ENCODE measurements around the gene VGLL4.

Gene VGLL4

GRCh38 chr3:11553436-11554235, 90.1 kb downstream of the VGLL4 start:
- no peak for DNase-seq (ENCODE audit: low read depth in 1 of 2, low spot score in 1 of 2)

GRCh38 chr3:11552289-11553264, 91.1 kb downstream of the VGLL4 start:
- DNase-seq (ENCODE audit: low read depth in 1 of 2, low spot score in 1 of 2): no peak

GRCh38 chr3:11551036-11551435, 92.7 kb downstream of the VGLL4 start:
- no peak for DNase-seq (ENCODE audit: low read depth in 1 of 2, low spot score in 1 of 2)

- DNase-seq (ENCODE audit: low read depth in 1 of 2, low spot score in 1 of 2): no peak
Measured at GRCh38 chr3:11549580-11550140, 94.1 kb downstream of the VGLL4 start.

- no peak for DNase-seq (ENCODE audit: low read depth in 1 of 2, low spot score in 1 of 2)
Measured at GRCh38 chr3:11548721-11549131, 95.0 kb downstream of the VGLL4 start.

- no peak for DNase-seq (ENCODE audit: low read depth in 1 of 2, low spot score in 1 of 2)
Measured at GRCh38 chr3:11547498-11547897, 96.2 kb downstream of the VGLL4 start.

- no peak for DNase-seq (ENCODE audit: low read depth in 1 of 2, low spot score in 1 of 2)
Measured at GRCh38 chr3:11546657-11547302, 96.9 kb downstream of the VGLL4 start.

GRCh38 chr3:11545186-11545851, 98.4 kb downstream of the VGLL4 start:
- no peak for DNase-seq (ENCODE audit: low read depth in 1 of 2, low spot score in 1 of 2)

- no peak for DNase-seq (ENCODE audit: low read depth in 1 of 2, low spot score in 1 of 2)
Measured at GRCh38 chr3:11544412-11545181, 99.1 kb downstream of the VGLL4 start.

GRCh38 chr3:11543948-11544387, 99.7 kb downstream of the VGLL4 start:
- no peak for DNase-seq (ENCODE audit: low read depth in 1 of 2, low spot score in 1 of 2)

GRCh38 chr3:11543141-11543947, 100.4 kb downstream of the VGLL4 start:
- DNase-seq (ENCODE audit: low read depth in 1 of 2, low spot score in 1 of 2): no peak

GRCh38 chr3:11542551-11542950, 101.2 kb downstream of the VGLL4 start:
- DNase-seq (ENCODE audit: low read depth in 1 of 2, low spot score in 1 of 2): no peak

- no peak for DNase-seq (ENCODE audit: low read depth in 1 of 2, low spot score in 1 of 2)
Measured at GRCh38 chr3:11541321-11542303, 102.1 kb downstream of the VGLL4 start.

GRCh38 chr3:11539677-11540076, 104.0 kb downstream of the VGLL4 start:
- DNase-seq (ENCODE audit: low read depth in 1 of 2, low spot score in 1 of 2): no peak

GRCh38 chr3:11539218-11539617, 104.5 kb downstream of the VGLL4 start:
- no peak for DNase-seq (ENCODE audit: low read depth in 1 of 2, low spot score in 1 of 2)

GRCh38 chr3:11538581-11538980, 105.1 kb downstream of the VGLL4 start:
- no peak for DNase-seq (ENCODE audit: low read depth in 1 of 2, low spot score in 1 of 2)

GRCh38 chr3:11536936-11537612, 106.6 kb downstream of the VGLL4 start:
- DNase-seq (ENCODE audit: low read depth in 1 of 2, low spot score in 1 of 2): no peak

All from activated CD4-positive, alpha-beta T cell treated with anti-CD3 and anti-CD28 coated beads, Interleukin-2, amount 50 U/mL, for 24 hours (primary cell).